ENCODE measurements around the gene POU4F3. TPM values are rescaled to one million over a fixed set of nuclear protein-coding genes. Genes with fewer than 3 reads are reported as not detected.
"Not testable (repeated sequence)": the region's sequence is repeated elsewhere in the genome, so short reads cannot be mapped to it uniquely, and the experiment has no call there.

POU4F3 gene
- total RNA-seq, result 1 to 10 TPM in 1 of 2 donors, under 1 TPM in 1; 0.28 to 4.1 TPM
- polyA plus RNA-seq (ENCODE audit: insufficient read length in 2 of 2), result under 1 TPM; 0.26 to 0.59 TPM
- long read RNA-seq, donor 1, result 0 reads
- long read RNA-seq, donor 2, result 0 reads
- long read RNA-seq, donor 3, partial matches to known transcripts, result 0 of 1 reads
- long read RNA-seq, donor 3, other reads (novel, unspliced or antisense), result 0 of 1 reads
- long read RNA-seq, donor 4, result 0 reads

- H3K36me3 ChIP-seq (ENCODE audit: control insufficient read depth, insufficient read depth, low read length), result no peaks in the 10 kb centered on the region
- peaks cover 96% of the 10 kb centered on the region for H3K27me3 ChIP-seq (ENCODE audit: control insufficient read depth, insufficient read depth, low read length)
- DNase-seq (ENCODE audit: low read depth in 4 of 6, low spot score in 6 of 6), result peak in 2 of 6 donors; percentile 58 to 62
- WGBS (ENCODE audit: insufficient coverage), result under 1% methylated on average over 61 of the region's 70 CpGs
- no peaks in the 10 kb centered on the region for H3K9me3 ChIP-seq (ENCODE audit: control insufficient read depth, insufficient read depth, low read length)
- H3K4me1 ChIP-seq (ENCODE audit: control insufficient read depth, insufficient read depth, low read length), result peaks cover 33% of the 10 kb centered on the region
- H3K4me3 ChIP-seq (ENCODE audit: low read depth, low read length), result no peak within 1 kb of the TSS
- H3K27ac ChIP-seq (ENCODE audit: low read depth, low read length), result no peak within 1 kb of the TSS
Observed at GRCh38 chr5:146338774-146339714, at the start of gene POU4F3. Gene POU4F3, plus strand, starts transcription at chr5:146338839. Its CDS starts 274 bp downstream, at chr5:146339113.

- H3K4me3 ChIP-seq (ENCODE audit: low read depth, low read length), result no peak overlapping the region
- no peaks in the 10 kb centered on the region for H3K4me1 ChIP-seq (ENCODE audit: control insufficient read depth, insufficient read depth, low read length)
- DNase-seq (ENCODE audit: low read depth in 4 of 6, low spot score in 6 of 6), result no peak
- no CpG with 5 or more reads among the region's 2 CpGs for WGBS (ENCODE audit: insufficient coverage)
- H3K9me3 ChIP-seq (ENCODE audit: control insufficient read depth, insufficient read depth, low read length), result no peaks in the 10 kb centered on the region
- no peaks in the 10 kb centered on the region for H3K36me3 ChIP-seq (ENCODE audit: control insufficient read depth, insufficient read depth, low read length)
- no peaks in the 10 kb centered on the region for H3K27me3 ChIP-seq (ENCODE audit: control insufficient read depth, insufficient read depth, low read length)
- no peak overlapping the region for H3K27ac ChIP-seq (ENCODE audit: low read depth, low read length)
Observed at GRCh38 chr5:146290318-146290717, 48.3 kb upstream of the POU4F3 start.

GRCh38 chr5:146291421-146292074 lies 47.1 kb upstream of the POU4F3 start:
- Histone ChIP-seq H3K4me3 (ENCODE audit: low read depth, low read length) (no peak overlapping the region), H3K27ac (ENCODE audit: low read depth, low read length) (no peak overlapping the region), H3K4me1 (ENCODE audit: control insufficient read depth, insufficient read depth, low read length) (no peaks in the 10 kb centered on the region), H3K9me3 (ENCODE audit: control insufficient read depth, insufficient read depth, low read length) (no peaks in the 10 kb centered on the region), H3K27me3 (ENCODE audit: control insufficient read depth, insufficient read depth, low read length) (no peaks in the 10 kb centered on the region), H3K36me3 (ENCODE audit: control insufficient read depth, insufficient read depth, low read length) (no peaks in the 10 kb centered on the region)
- peak; percentile 19 to 90 (median 48) for DNase-seq (ENCODE audit: low read depth in 4 of 6, low spot score in 6 of 6)
- 17% methylated on average over 1 of the region's 5 CpGs for WGBS (ENCODE audit: insufficient coverage)

- no peak overlapping the region for H3K27ac ChIP-seq (ENCODE audit: low read depth, low read length)
- WGBS (ENCODE audit: insufficient coverage), result 100% methylated on average over 1 of the region's 7 CpGs
- no peaks in the 10 kb centered on the region for H3K36me3 ChIP-seq (ENCODE audit: control insufficient read depth, insufficient read depth, low read length)
- H3K4me3 ChIP-seq (ENCODE audit: low read depth, low read length), result no peak overlapping the region
- no peaks in the 10 kb centered on the region for H3K9me3 ChIP-seq (ENCODE audit: control insufficient read depth, insufficient read depth, low read length)
- no peaks in the 10 kb centered on the region for H3K27me3 ChIP-seq (ENCODE audit: control insufficient read depth, insufficient read depth, low read length)
- no peaks in the 10 kb centered on the region for H3K4me1 ChIP-seq (ENCODE audit: control insufficient read depth, insufficient read depth, low read length)
- no peak for DNase-seq (ENCODE audit: low read depth in 4 of 6, low spot score in 6 of 6)
Observed at GRCh38 chr5:146296245-146296644, 42.4 kb upstream of the POU4F3 start.

- not testable (repeated sequence) for H3K36me3 ChIP-seq (ENCODE audit: control insufficient read depth, insufficient read depth, low read length); DNase-seq (ENCODE audit: low read depth in 4 of 6, low spot score in 6 of 6); H3K4me1 ChIP-seq (ENCODE audit: control insufficient read depth, insufficient read depth, low read length); H3K4me3 ChIP-seq (ENCODE audit: low read depth, low read length); H3K27me3 ChIP-seq (ENCODE audit: control insufficient read depth, insufficient read depth, low read length); H3K9me3 ChIP-seq (ENCODE audit: control insufficient read depth, insufficient read depth, low read length); H3K27ac ChIP-seq (ENCODE audit: low read depth, low read length)
- no CpG with 5 or more reads among the region's 3 CpGs for WGBS (ENCODE audit: insufficient coverage)
Observed at GRCh38 chr5:146298920-146299319, 39.7 kb upstream of the POU4F3 start.

- H3K27me3 ChIP-seq (ENCODE audit: control insufficient read depth, insufficient read depth, low read length), result no peaks in the 10 kb centered on the region
- 69% methylated on average over 2 of the region's 2 CpGs for WGBS (ENCODE audit: insufficient coverage)
- H3K36me3 ChIP-seq (ENCODE audit: control insufficient read depth, insufficient read depth, low read length), result no peaks in the 10 kb centered on the region
- no peak overlapping the region for H3K27ac ChIP-seq (ENCODE audit: low read depth, low read length)
- H3K4me3 ChIP-seq (ENCODE audit: low read depth, low read length), result no peak overlapping the region
- no peaks in the 10 kb centered on the region for H3K4me1 ChIP-seq (ENCODE audit: control insufficient read depth, insufficient read depth, low read length)
- H3K9me3 ChIP-seq (ENCODE audit: control insufficient read depth, insufficient read depth, low read length), result no peaks in the 10 kb centered on the region
- peak in 1 of 6 donors; percentile 15 for DNase-seq (ENCODE audit: low read depth in 4 of 6, low spot score in 6 of 6)
Observed at GRCh38 chr5:146301626-146302025, 37.0 kb upstream of the POU4F3 start.

GRCh38 chr5:146302406-146302805 lies 36.2 kb upstream of the POU4F3 start:
- Histone ChIP-seq H3K27me3 (ENCODE audit: control insufficient read depth, insufficient read depth, low read length) (no peaks in the 10 kb centered on the region), H3K27ac (ENCODE audit: low read depth, low read length) (no peak overlapping the region), H3K4me3 (ENCODE audit: low read depth, low read length) (no peak overlapping the region), H3K4me1 (ENCODE audit: control insufficient read depth, insufficient read depth, low read length) (no peaks in the 10 kb centered on the region), H3K36me3 (ENCODE audit: control insufficient read depth, insufficient read depth, low read length) (no peaks in the 10 kb centered on the region), H3K9me3 (ENCODE audit: control insufficient read depth, insufficient read depth, low read length) (no peaks in the 10 kb centered on the region)
- WGBS (ENCODE audit: insufficient coverage), result no CpG with 5 or more reads among the region's 1 CpG
- no peak for DNase-seq (ENCODE audit: low read depth in 4 of 6, low spot score in 6 of 6)

GRCh38 chr5:146306838-146307237 lies 31.8 kb upstream of the POU4F3 start:
- WGBS (ENCODE audit: insufficient coverage), result no CpG with 5 or more reads among the region's 1 CpG

GRCh38 chr5:146307796-146308195 lies 30.8 kb upstream of the POU4F3 start:
- no CpG with 5 or more reads among the region's 2 CpGs for WGBS (ENCODE audit: insufficient coverage)
- Histone ChIP-seq H3K27me3 (ENCODE audit: control insufficient read depth, insufficient read depth, low read length) (no peaks in the 10 kb centered on the region), H3K27ac (ENCODE audit: low read depth, low read length) (no peak overlapping the region), H3K9me3 (ENCODE audit: control insufficient read depth, insufficient read depth, low read length) (no peaks in the 10 kb centered on the region), H3K4me1 (ENCODE audit: control insufficient read depth, insufficient read depth, low read length) (no peaks in the 10 kb centered on the region), H3K4me3 (ENCODE audit: low read depth, low read length) (no peak overlapping the region), H3K36me3 (ENCODE audit: control insufficient read depth, insufficient read depth, low read length) (no peaks in the 10 kb centered on the region)
- peak in 1 of 6 donors; percentile 35 for DNase-seq (ENCODE audit: low read depth in 4 of 6, low spot score in 6 of 6)

More at GRCh38 chr5:146306838-146307237, 31.8 kb upstream of the POU4F3 start:
- H3K27ac ChIP-seq (ENCODE audit: low read depth, low read length), result no peak overlapping the region
- H3K4me3 ChIP-seq (ENCODE audit: low read depth, low read length), result no peak overlapping the region
- no peaks in the 10 kb centered on the region for H3K4me1 ChIP-seq (ENCODE audit: control insufficient read depth, insufficient read depth, low read length)
- peak in 1 of 6 donors; percentile 15 for DNase-seq (ENCODE audit: low read depth in 4 of 6, low spot score in 6 of 6)
- H3K9me3 ChIP-seq (ENCODE audit: control insufficient read depth, insufficient read depth, low read length), result no peaks in the 10 kb centered on the region
- H3K36me3 ChIP-seq (ENCODE audit: control insufficient read depth, insufficient read depth, low read length), result no peaks in the 10 kb centered on the region
- H3K27me3 ChIP-seq (ENCODE audit: control insufficient read depth, insufficient read depth, low read length), result no peaks in the 10 kb centered on the region

Data from spinal cord (tissue), 10 donors.